CD14-positive monocyte (primary cell): ENCODE results near the gene CELSR3. TPM values are rescaled to one million over a fixed set of nuclear protein-coding genes. Genes with fewer than 3 reads are reported as not detected.

Experiments
- DNase-seq, 3 donors: peaks; one replicate each; pipeline ENCODE4 v3.0.0-alpha.2; 2011 to 2022
- H2AFZ ChIP-seq: 2 replicates; pipeline ENCODE4 v1.6.0; 2012; ENCODE audit warnings: mild to moderate bottlenecking, low read depth, low read length, inconsistent platforms; ENCODE audit not compliant: insufficient read depth, poor library complexity, severe bottlenecking
- H3K27ac ChIP-seq, 2 donors: 1 replicate in 1 of 2; 2 replicates in 1 of 2; pipeline ENCODE4 v1.5.1; 2012 to 2013; ENCODE audit warnings: low read length in 2 of 2, control low read depth in 1 of 2, inconsistent platforms in 1 of 2, low read depth in 1 of 2, mild to moderate bottlenecking in 1 of 2
- H3K27me3 ChIP-seq, 2 donors: one replicate each; pipeline versions ENCODE4 v1.6.0 to v1.6.1; 2011 to 2013; ENCODE audit warnings: low read length in 2 of 2; ENCODE audit not compliant: control insufficient read depth in 2 of 2, insufficient read depth in 2 of 2
- H3K36me3 ChIP-seq, 2 donors: replicated peaks in 1 of 2; 1 replicate in 1 of 2; 2 replicates in 1 of 2; pipeline versions ENCODE4 v1.5.1 to v1.6.1; 2012 to 2013; ENCODE audit warnings: low read length in 2 of 2, control low read depth in 1 of 2, inconsistent platforms in 1 of 2, mild to moderate bottlenecking in 1 of 2; ENCODE audit not compliant: insufficient read depth in 2 of 2, control insufficient read depth in 1 of 2
- H3K4me1 ChIP-seq, 2 donors: 1 replicate in 1 of 2; 2 replicates in 1 of 2; pipeline versions ENCODE4 v1.5.1 to v1.6.1; 2012 to 2013; ENCODE audit warnings: low read length in 2 of 2, control low read depth in 1 of 2, inconsistent platforms in 1 of 2, mild to moderate bottlenecking in 1 of 2, moderate library complexity in 1 of 2; ENCODE audit not compliant: insufficient read depth in 2 of 2, control insufficient read depth in 1 of 2
- H3K4me2 ChIP-seq: replicated peaks from 2 replicates; pipeline ENCODE3; 2012; ENCODE audit warnings: low read length, moderate library complexity, mild to moderate bottlenecking; ENCODE audit not compliant: poor library complexity, severe bottlenecking; ENCODE audit errors: extremely low read depth
- H3K4me3 ChIP-seq, 3 experiments: fragments of 200-600 bp in 1 of 3; sonication (generic) in 1 of 3; replicated peaks in 1 of 3; 1 replicate in 2 of 3; 2 replicates in 1 of 3; pipeline ENCODE4 v1.5.1; 2011 to 2013; ENCODE audit warnings: low read length in 3 of 3, mild to moderate bottlenecking in 3 of 3, control low read depth in 2 of 3, low read depth in 2 of 3, inconsistent platforms in 1 of 3, moderate library complexity in 1 of 3
- H3K79me2 ChIP-seq: 2 replicates; pipeline ENCODE4 v1.6.0; 2012; ENCODE audit warnings: mild to moderate bottlenecking, control low read depth, inconsistent platforms, low read length, moderate library complexity; ENCODE audit not compliant: insufficient read depth
- H3K9ac ChIP-seq: 2 replicates; pipeline ENCODE4 v1.6.0; 2017; ENCODE audit warnings: low read length, mild to moderate bottlenecking; ENCODE audit not compliant: insufficient read depth, poor library complexity, severe bottlenecking
- H3K9me3 ChIP-seq, 2 donors: replicated peaks in 1 of 2; 1 replicate in 1 of 2; 2 replicates in 1 of 2; pipeline versions ENCODE4 v1.5.1 to v1.6.1; 2012 to 2013; ENCODE audit warnings: low read length in 2 of 2, control low read depth in 1 of 2; ENCODE audit not compliant: control insufficient read depth in 1 of 2, insufficient read depth in 1 of 2
- H4K20me1 ChIP-seq: 2 replicates; pipeline ENCODE4 v1.6.0; 2012; ENCODE audit warnings: mild to moderate bottlenecking, low read length, control low read depth, moderate library complexity; ENCODE audit not compliant: insufficient read depth
- H3K27ac Mint-ChIP-seq, 7 donors: one replicate each; pipeline ENCODE4 v1.8.0; 2020; ENCODE audit warnings: mild to moderate bottlenecking in 7 of 7, mixed read lengths in 7 of 7, moderate library complexity in 6 of 7, inconsistent platforms in 2 of 7
- H3K27me3 Mint-ChIP-seq, 3 donors: one replicate each; pipeline ENCODE4 v1.8.0; 2021 to 2022; ENCODE audit warnings: low read depth in 3 of 3, mild to moderate bottlenecking in 3 of 3, mixed read lengths in 3 of 3, moderate library complexity in 3 of 3, inconsistent platforms in 1 of 3
- H3K36me3 Mint-ChIP-seq, 2 donors: one replicate each; pipeline ENCODE4 v1.8.0; 2020; ENCODE audit warnings: mixed read lengths in 2 of 2, inconsistent platforms in 1 of 2, mild to moderate bottlenecking in 1 of 2
- H3K4me1 Mint-ChIP-seq: one replicate; pipeline ENCODE4 v1.8.0; 2020; ENCODE audit warnings: mild to moderate bottlenecking, mixed read lengths
- H3K4me3 Mint-ChIP-seq, 2 donors: one replicate each; pipeline ENCODE4 v1.8.0; 2020; ENCODE audit warnings: mild to moderate bottlenecking in 2 of 2, mixed read lengths in 2 of 2, moderate library complexity in 1 of 2
- H3K9me3 Mint-ChIP-seq, 7 donors: one replicate each; pipeline ENCODE4 v1.8.0; 2020 to 2022; ENCODE audit warnings: mixed read lengths in 7 of 7, mild to moderate bottlenecking in 6 of 7, moderate library complexity in 6 of 7, inconsistent platforms in 2 of 7
- WGBS: methylation state at CpG from one replicate; pipeline ENCODE4 v1.1.5; 2013; ENCODE audit warnings: missing lambda C conversion rate; ENCODE audit not compliant: insufficient coverage; 5-methylcytosine and 5-hydroxymethylcytosine counted together
- intact Hi-C, 2 donors: fragments of 100-400 bp; cut with micrococcal nuclease; formaldehyde crosslinking; loops; one replicate each; pipeline versions ENCODE4 v1.15.0 to v1.15.1; 2023
- polyA plus RNA-seq, 3 donors: library from polyadenylated mRNA; depleted of rRNA in 1 of 3; unstranded in 2 of 3; stranded (reverse) in 1 of 3; fragments of 300-500 nt in 2 of 3; fragments of >200 nt in 1 of 3; fragmentation: Illumina TruSeq in 2 of 3; gene quantifications; 1 replicate in 2 of 3; 2 replicates in 1 of 3; pipeline ENCODE4 v1.2.3, GENCODE V29; 2012 to 2021
- TF ChIP-seq, protein P1 (sequence below): fragments of 200-600 bp; IDR thresholded peaks from one replicate; pipeline ENCODE4 v1.8.0; 2022; ENCODE audit warnings: antibody characterized with exemption, mild to moderate bottlenecking

The CELSR3 gene
- polyA plus RNA-seq, 3 donors, result 0.95 TPM; not detected in 2

DNA sequence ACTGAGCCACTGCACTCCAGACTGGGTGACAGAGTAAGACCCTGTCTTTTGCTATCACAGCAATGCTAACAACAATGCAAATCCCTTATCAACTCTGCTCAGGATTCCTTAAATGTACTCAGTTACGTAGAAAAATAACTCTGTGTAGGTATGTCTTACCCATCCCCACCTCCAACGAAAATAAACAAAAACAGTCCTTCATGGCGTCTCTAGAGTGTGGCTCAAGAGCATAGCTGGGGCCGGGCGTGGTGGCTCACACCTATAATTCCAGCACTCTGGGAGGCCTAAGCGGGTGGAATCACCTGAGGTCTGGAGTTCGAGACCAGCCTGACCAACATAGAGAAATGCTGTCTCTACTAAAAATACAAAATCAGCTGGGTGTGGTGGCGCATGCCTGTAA lies 36.2 kb upstream of the CELSR3 start:
- no peaks in the 10 kb centered on the region for H3K9me3 Mint-ChIP-seq
- H3K36me3 Mint-ChIP-seq, result peaks cover 32 to 47% of the 10 kb centered on the region in 2 donors
- WGBS, result 97% methylated on average over 5 of the region's 8 CpGs
- Histone ChIP-seq H3K79me2 (peaks cover 82% of the 10 kb centered on the region), H3K9me3 (no peaks in the 10 kb centered on the region), H3K4me3 (no peak overlapping the region), H3K27ac (no peak overlapping the region), H2AFZ (no peak overlapping the region), H3K9ac (no peak overlapping the region), H3K4me2 (no peak overlapping the region), H3K36me3 (peaks cover 35 to 68% of the 10 kb centered on the region in 2 donors), H3K4me1 (no peaks in the 10 kb centered on the region), H3K27me3 (no peaks in the 10 kb centered on the region), H4K20me1 (peaks cover 98% of the 10 kb centered on the region)
- TF ChIP-seq, protein P1, sequence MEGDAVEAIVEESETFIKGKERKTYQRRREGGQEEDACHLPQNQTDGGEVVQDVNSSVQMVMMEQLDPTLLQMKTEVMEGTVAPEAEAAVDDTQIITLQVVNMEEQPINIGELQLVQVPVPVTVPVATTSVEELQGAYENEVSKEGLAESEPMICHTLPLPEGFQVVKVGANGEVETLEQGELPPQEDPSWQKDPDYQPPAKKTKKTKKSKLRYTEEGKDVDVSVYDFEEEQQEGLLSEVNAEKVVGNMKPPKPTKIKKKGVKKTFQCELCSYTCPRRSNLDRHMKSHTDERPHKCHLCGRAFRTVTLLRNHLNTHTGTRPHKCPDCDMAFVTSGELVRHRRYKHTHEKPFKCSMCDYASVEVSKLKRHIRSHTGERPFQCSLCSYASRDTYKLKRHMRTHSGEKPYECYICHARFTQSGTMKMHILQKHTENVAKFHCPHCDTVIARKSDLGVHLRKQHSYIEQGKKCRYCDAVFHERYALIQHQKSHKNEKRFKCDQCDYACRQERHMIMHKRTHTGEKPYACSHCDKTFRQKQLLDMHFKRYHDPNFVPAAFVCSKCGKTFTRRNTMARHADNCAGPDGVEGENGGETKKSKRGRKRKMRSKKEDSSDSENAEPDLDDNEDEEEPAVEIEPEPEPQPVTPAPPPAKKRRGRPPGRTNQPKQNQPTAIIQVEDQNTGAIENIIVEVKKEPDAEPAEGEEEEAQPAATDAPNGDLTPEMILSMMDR, result no peak
- DNase-seq, result no peak
- H3K4me3 Mint-ChIP-seq, result no peak overlapping the region
- intact Hi-C loops, result no loop called here
- H3K27ac Mint-ChIP-seq, result peak overlapping the region in 1 of 7 donors; percentile 12
- H3K27me3 Mint-ChIP-seq, result no peaks in the 10 kb centered on the region
- H3K4me1 Mint-ChIP-seq, result no peaks in the 10 kb centered on the region

DNA sequence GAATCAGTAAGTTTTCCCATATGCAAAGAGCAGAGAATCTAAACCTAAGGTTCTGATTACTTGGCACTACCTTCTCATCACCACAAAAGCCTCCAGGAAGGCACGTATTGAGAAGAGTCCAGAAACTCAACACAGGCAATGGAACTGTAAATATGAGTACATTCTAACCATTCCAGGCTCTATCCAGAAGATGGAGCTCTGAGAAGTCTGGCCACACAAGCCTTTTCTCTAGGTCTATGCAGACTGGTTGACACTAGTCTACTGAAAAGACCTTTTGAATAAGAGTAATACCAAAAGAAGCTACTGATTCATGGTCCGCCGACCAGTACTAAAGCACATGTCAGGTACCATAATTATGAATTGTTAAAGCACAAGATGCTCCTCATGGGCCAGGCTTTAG lies 35.3 kb upstream of the CELSR3 start:
- Mint-ChIP-seq H3K4me3 (no peak overlapping the region), H3K27ac (no peak overlapping the region), H3K4me1 (no peaks in the 10 kb centered on the region), H3K36me3 (peaks cover 40 to 55% of the 10 kb centered on the region in 2 donors), H3K27me3 (no peaks in the 10 kb centered on the region), H3K9me3 (no peaks in the 10 kb centered on the region)
- Histone ChIP-seq H3K27ac (no peak overlapping the region), H3K4me1 (no peaks in the 10 kb centered on the region), H3K9ac (no peak overlapping the region), H3K4me2 (no peak overlapping the region), H3K9me3 (no peaks in the 10 kb centered on the region), H3K4me3 (no peak overlapping the region), H4K20me1 (peaks cover 100% of the 10 kb centered on the region), H3K79me2 (peaks cover 79% of the 10 kb centered on the region), H3K27me3 (no peaks in the 10 kb centered on the region), H3K36me3 (peaks cover 45 to 76% of the 10 kb centered on the region in 2 donors), H2AFZ (no peak overlapping the region)
- TF ChIP-seq, protein P1, result no peak
- intact Hi-C loops, result no loop called here
- DNase-seq, result no peak
- WGBS, result 100% methylated on average over 2 of the region's 3 CpGs
